GM19193 (cell line): ENCODE measurements around the gene AIFM1.

Experiments used
- POLR2A ChIP-seq: IDR thresholded peaks from 4 replicates; pipeline ENCODE4 v1.6.1; 2011; ENCODE audit not compliant: insufficient read depth, insufficient read length; ENCODE audit errors: extremely low read depth

The AIFM1 gene

GRCh38 chrX:130139474-130140201, 26.0 kb downstream of the AIFM1 start:
- no peak for TF ChIP-seq POLR2A

- no peak for TF ChIP-seq POLR2A
Observed at GRCh38 chrX:130136961-130137360, 28.7 kb downstream of the AIFM1 start.

- no peak for TF ChIP-seq POLR2A
Observed at GRCh38 chrX:130136496-130136895, 29.1 kb downstream of the AIFM1 start.

- TF ChIP-seq POLR2A, result no peak
Observed at GRCh38 chrX:130130990-130131389, 34.7 kb downstream of the AIFM1 start.

- no peak for TF ChIP-seq POLR2A
Observed at GRCh38 chrX:130125091-130125874, 40.4 kb downstream of the AIFM1 start.

GRCh38 chrX:130124577-130124976, 41.1 kb downstream of the AIFM1 start:
- no peak for TF ChIP-seq POLR2A

GRCh38 chrX:130121505-130121800, 44.2 kb downstream of the AIFM1 start:
- TF ChIP-seq POLR2A, result no peak

GRCh38 chrX:130120746-130121504, 44.7 kb downstream of the AIFM1 start:
- peak; percentile 24 for TF ChIP-seq POLR2A

GRCh38 chrX:130120321-130120731, 45.3 kb downstream of the AIFM1 start:
- TF ChIP-seq POLR2A, result no peak

GRCh38 chrX:130119312-130119898, 46.2 kb downstream of the AIFM1 start:
- no peak for TF ChIP-seq POLR2A

GRCh38 chrX:130118441-130119311, 47.0 kb downstream of the AIFM1 start:
- TF ChIP-seq POLR2A, result no peak

GRCh38 chrX:130117166-130117565, 48.5 kb downstream of the AIFM1 start:
- TF ChIP-seq POLR2A, result no peak

- no peak for TF ChIP-seq POLR2A
Observed at GRCh38 chrX:130114141-130114588, 51.5 kb downstream of the AIFM1 start.
